Upper lobe of left lung (tissue), 4 donors: Measurements from ENCODE around the gene PTCD2.

ENCODE experiments used
- EP300 ChIP-seq, 4 donors: sonication (generic); formaldehyde crosslinking; IDR thresholded peaks; one replicate each; pipeline ENCODE4 v1.5.1; 2017; ENCODE audit warnings: antibody characterized with exemption in 4 of 4, control low read depth in 2 of 4
- TF ChIP-seq, protein P1 (sequence below), 6 experiments: fragments of 450-650 bp in 4 of 6; fragments of 200-600 bp in 2 of 6; sonication (generic) in 2 of 6; IDR thresholded peaks; one replicate each; pipeline ENCODE4 v1.5.1; 2016 to 2019; ENCODE audit warnings: antibody characterized with exemption in 6 of 6

DNA sequence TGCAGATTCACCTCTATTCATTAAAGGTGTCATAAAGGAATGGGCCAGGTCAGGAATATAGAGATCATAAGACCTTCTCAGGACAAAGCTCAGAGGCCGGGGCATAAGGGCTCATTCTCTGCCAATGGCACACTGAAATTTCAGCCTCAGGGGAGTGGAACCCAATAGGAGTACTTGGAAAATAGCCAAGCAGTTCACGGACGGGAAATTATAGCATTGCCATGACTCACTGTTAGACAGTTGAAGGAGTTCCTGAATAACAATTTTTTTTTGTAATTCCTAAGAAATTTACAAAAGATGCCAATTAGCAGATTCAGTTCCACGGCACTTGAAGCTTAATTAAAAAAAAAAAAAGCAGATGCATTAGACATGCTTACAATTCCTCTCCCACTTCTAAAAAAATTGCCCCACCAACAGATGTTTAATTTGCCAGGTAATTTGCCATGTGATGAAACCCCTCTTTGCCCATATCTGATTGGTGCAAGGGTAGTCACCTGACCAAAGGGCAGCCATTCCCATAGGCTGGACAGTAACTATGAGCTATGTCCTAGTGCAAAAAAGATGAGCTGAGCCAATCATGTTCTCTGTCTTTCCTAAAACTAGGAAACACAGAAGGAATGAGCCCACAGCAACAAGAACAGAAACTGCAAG is 58.6 kb downstream of the PTCD2 start:
- no peak for TF ChIP-seq EP300 (IDR thresholded peaks at IDR 0.05)
- TF ChIP-seq, protein P1, sequence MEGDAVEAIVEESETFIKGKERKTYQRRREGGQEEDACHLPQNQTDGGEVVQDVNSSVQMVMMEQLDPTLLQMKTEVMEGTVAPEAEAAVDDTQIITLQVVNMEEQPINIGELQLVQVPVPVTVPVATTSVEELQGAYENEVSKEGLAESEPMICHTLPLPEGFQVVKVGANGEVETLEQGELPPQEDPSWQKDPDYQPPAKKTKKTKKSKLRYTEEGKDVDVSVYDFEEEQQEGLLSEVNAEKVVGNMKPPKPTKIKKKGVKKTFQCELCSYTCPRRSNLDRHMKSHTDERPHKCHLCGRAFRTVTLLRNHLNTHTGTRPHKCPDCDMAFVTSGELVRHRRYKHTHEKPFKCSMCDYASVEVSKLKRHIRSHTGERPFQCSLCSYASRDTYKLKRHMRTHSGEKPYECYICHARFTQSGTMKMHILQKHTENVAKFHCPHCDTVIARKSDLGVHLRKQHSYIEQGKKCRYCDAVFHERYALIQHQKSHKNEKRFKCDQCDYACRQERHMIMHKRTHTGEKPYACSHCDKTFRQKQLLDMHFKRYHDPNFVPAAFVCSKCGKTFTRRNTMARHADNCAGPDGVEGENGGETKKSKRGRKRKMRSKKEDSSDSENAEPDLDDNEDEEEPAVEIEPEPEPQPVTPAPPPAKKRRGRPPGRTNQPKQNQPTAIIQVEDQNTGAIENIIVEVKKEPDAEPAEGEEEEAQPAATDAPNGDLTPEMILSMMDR (IDR thresholded peaks at IDR 0.05), result no peak
